Sciatic nerve (tissue), 2 donors: ENCODE results near the gene SMG5. TPM values are rescaled to one million over a fixed set of nuclear protein-coding genes. Genes with fewer than 3 reads are reported as not detected.

Source experiments
- ATAC-seq: fragments of 200-7000 bp; cut with Tn5 transposase; one replicate; pipeline ENCODE4 v1.9.1; 2020; ENCODE audit warnings: mild to moderate bottlenecking, moderate library complexity
- DNase-seq: peaks from one replicate; pipeline ENCODE4 v3.0.0-alpha.2; 2020; ENCODE audit warnings: low spot score
- intact Hi-C: fragments of 100-400 bp; cut with DNase I; formaldehyde crosslinking; loops from one replicate; pipeline ENCODE4 v1.14.2; 2022
- total RNA-seq: library from RNA; stranded (reverse); fragmentation: NEBNext Ultra II Directional; extraction: Animal tissue kit (Norgen Biotek cat#: 25700); gene quantifications from one replicate; pipeline ENCODE4 v1.2.1, GENCODE V29; 2021
- donor health status: DM: no; HTN: no; CAD: no.
- donor health status: DM: no; HTN: no; CAD: no.

Gene SMG5
- total RNA-seq, 1 donor from 2014 or later = 64.0 TPM

DNA sequence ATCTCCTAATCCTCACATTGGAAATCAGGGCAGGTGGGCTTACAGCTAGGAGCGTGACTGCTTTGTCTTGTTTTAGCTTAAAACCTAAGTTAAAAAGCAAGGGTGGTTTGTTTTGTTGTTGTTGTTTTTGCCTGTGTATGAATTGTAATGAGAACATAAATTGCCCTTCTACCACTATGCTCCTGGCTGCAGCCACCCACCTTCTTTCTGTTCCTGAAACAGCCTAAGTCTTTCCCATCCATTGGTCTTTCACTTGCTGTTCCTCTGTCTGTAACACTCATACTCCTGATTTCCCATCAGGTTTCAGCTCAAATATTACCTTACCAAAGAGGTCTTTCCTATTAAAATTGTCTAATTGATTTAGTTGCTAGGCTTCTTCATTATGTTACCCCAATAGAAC lies 896 bp upstream of the SMG5 start:
- DNase-seq = no peak
- intact Hi-C loops = no loop called here
- ATAC-seq = no peak

DNA sequence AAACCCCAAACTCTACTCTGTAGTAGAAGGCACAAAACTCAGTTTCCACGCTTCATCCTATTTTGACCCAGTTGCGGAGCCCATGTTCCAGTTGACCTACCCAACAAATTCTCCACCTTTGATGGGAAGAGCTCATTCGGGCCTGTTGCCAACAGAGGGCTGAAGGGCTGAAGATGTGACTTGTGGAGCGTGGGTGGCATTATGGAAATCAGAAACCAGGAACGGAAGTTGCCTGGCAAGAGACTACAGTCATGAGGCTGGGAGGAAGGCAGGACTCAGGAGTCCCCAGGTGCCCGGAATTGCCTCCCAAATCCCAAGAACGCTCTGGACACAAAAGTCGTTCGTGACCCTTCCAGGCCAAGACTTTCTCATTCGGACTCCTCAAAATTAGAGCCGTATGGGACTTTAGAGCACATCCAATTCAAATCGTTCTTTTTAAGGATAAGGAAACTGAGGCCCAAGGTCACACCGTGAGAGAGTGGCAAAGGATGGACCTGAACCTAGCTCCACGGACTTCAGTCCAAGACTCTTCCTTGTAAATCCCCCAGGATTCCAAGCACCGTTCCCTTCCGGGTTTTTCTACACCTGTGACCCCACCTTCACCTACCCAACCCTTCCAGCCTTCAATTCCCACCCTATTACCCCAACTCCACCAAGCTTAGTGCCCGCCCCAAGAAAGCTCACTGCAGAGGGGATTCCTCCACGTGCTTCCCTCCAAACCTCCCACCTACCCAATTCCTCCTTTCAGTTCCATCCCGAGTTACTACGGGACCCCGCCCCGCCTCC lies 739 bp downstream of the SMG5 start:
- DNase-seq = no peak
- ATAC-seq = no peak
- intact Hi-C loops = no loop called here

DNA sequence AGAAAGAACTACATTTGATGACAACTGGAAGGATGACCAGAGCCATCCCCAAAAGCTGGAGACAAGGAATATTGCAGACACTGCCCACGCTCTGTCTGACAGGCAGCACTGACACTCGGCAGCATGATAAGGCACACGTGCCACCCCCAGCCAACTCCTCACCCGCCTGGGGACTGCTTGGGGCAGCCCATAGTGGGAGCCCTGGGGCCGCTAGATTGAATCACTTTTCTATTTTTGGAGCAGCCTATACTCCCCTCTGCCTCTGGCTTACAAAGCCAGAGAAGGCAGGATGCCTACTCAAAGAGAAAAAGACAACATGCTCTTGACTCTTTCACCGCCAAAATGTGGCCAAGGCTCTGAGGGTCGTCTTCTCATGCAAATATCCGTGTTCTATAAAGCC lies 1.3 kb downstream of the SMG5 start:
- DNase-seq (no peak), ATAC-seq (no peak)
- intact Hi-C loops = no loop called here

DNA sequence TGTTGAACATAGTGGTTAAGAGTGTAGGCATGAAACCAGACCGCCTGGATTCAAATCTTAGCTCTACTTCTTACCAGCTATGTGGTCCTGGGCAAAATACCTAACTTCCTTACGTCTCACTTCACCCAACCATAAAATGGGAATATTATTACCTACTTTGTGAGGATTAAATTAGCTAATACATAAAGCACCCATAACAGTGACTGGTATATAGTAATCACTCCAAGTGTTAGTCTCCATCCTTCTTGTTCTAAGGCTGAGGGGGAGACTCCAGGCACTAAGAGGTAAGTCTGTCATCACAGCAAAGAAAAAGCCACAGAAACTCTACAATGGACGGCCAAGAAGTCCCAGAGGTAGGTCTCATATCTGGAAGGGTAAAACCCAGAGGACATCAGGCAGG lies 2.8 kb downstream of the SMG5 start:
- ATAC-seq (no peak), DNase-seq (no peak)
- intact Hi-C loops = no loop called here

DNA sequence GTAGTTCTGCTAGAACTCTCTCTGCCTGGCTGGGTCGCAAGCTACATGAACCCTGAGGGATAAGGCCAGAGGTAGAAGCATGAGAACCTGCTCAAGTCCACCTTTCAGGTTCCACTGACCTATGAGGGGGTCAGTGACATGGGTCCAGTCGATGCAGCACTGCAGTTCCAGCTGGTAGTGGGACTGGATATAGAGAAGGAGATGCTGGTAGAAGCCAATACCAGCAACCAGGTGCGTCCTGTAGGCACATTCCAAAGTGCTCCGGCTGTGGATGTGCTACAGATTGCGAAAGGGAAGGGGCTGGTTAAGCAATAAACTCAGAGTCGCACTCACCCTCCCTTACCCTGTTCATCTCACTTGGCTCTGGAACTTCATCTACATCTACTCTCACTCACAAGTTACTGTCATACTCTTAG lies 5.7 kb downstream of the SMG5 start:
- intact Hi-C loops = no loop called here
- ATAC-seq (peak; percentile 72), DNase-seq (no peak)

DNA sequence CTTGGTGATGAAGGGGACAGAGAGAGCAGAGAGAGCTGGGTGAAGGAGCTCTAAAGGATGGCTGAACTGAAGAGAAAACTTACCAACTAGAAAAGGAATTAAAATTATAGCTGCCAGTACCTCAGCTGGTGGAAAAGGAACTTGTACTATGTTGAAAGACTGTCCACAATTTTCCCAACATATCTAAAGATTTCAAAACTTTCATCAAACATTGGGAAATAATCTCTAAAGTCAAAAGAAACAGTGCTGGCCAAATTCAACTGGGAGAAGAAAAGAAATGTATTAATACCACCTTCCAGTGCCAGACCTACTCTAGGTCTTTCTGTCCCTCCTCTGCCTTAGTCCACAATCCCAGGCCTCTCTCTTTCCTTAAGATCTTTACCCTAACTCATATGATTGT lies 6.1 kb downstream of the SMG5 start:
- intact Hi-C loops = no loop called here
- no peak for DNase-seq
- ATAC-seq = peak; percentile 79

DNA sequence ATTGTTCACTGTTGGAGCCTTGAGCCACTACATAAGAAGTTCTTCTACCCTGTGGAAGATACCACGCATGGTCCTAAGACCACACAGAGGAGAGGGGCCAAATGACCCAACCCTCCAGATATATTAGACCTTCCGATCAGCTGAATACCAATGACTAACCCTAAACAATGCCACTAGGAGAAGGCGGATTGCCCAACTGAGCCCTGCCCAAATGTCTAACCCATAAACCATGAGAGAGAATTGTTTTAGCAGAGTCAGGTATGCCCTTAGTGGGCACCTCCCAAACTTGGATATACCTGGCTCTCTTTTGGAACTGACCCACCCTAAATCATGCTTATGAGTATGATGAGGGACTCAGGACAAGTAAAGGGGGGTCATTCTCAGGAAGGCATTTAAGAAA lies 12.3 kb downstream of the SMG5 start:
- intact Hi-C loops = no loop called here
- ATAC-seq (no peak), DNase-seq (no peak)

DNA sequence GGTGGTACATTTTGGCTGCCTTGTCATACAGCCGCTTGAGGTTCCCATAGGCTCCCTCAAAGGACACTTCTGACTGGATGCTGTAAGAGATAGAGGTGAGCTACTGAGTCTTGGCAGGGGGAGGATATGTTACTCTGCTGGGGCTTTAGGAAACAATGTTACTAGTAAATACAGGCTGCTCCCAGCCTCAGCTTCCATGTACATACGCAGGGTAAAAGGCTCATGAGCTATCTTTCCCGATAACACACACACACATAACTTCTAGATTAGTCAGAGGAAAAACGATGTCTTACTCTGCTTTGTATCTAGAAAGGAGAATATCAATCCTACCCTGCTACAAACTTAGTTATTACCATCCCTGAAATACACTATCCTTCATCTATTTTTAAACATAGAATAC lies 14.3 kb downstream of the SMG5 start:
- ATAC-seq (no peak), DNase-seq (no peak)
- intact Hi-C loops = no loop called here

DNA sequence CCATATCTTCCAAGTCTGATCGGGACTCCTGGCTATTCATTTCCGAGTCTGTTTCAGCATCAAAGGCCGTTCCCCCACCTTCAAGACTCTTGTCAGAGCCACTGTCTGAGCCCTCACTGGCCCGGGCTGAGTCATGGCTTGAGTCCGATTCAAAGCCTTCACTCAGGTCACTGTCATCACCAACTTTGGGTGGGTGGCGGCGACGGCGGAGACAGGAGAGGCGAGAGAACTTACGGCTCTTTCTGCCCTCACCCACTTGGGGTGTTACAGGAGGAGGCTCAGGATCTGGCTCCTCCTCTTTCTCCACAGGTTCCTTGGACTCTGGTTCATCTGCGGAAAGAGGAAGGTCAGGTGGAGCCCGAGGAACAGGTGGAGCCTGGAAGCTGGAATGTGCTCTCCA lies 16.6 kb downstream of the SMG5 start:
- ATAC-seq (no peak), DNase-seq (no peak)
- intact Hi-C loops = no loop called here

DNA sequence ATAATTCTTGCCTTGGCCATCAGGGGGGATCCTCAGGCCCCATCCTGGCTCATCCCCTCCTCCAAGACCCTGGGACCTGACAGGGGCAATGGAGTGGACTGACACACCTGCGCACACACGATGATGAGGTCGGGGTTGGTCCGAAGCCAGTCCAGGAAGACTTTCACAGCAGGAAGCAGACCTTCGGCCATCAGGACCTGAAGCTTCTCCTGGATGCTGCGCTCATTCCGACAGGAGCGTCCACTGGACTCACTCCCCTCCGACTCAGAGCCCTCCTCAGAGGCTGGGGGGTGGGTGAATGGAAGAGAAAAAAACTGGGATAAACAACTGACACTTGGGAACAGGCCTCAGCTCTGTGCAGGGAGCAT lies 19.4 kb downstream of the SMG5 start:
- intact Hi-C loops = no loop called here
- DNase-seq (no peak), ATAC-seq (no peak)

DNA sequence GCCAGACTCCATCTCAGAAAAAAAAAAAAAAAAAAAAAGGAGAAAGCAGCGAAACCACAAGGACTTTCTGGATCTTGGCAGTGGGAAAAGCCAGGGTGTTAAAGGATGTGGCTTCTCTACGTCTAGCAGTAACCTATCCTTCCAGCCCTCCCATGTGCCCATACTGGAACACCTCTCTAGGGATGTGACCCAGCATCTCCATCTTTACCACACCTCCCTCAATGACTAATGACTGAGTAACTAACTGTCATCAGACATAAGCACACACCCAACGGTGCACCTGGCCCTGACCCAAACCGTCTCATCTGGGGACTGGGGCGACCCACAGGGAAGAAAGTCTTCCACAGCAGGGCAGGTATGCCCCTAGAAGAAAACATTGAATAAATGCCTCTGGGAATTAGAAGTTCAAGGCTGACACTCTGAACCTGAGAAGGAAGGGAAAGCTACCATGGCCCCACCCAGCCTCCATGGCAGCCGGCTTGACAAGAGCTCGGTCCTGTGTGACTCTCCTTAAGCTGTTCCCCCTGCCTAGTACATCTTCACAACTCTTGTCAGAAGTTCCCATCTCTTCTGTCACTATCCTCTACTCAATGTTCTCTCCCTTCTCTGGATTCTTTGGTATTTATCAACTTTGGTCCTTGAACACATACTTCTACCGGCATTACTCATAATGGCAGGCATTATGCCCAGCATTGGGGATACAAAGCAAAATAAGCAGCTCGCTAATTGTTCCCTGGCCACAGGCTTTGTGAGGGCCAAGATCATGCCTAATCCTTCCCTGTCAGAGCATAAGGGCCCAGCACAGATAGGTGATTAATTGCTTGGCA lies 20.0 kb downstream of the SMG5 start:
- intact Hi-C loops = no loop called here
- ATAC-seq (no peak), DNase-seq (no peak)

DNA sequence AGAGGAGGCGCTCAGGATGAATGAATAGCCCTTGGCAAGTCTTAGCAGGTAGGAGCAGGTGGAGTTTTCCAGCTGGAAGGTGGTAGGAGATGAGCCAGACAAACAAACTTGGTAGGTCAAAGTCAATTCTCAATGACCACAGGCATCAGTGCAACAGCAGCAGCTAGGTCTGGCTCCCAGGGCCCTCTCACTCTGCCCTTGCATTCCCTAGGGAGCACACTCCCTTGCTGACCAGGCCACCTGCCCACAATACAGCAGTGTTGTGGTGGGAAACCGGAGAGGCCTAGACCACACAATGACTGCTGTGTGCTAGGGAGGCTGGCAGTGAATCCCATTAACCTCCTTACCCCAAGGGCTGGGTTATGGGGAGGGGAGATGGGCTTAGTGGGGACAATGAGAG lies 21.7 kb downstream of the SMG5 start:
- intact Hi-C loops = no loop called here
- ATAC-seq (peak; percentile 28), DNase-seq (no peak)

DNA sequence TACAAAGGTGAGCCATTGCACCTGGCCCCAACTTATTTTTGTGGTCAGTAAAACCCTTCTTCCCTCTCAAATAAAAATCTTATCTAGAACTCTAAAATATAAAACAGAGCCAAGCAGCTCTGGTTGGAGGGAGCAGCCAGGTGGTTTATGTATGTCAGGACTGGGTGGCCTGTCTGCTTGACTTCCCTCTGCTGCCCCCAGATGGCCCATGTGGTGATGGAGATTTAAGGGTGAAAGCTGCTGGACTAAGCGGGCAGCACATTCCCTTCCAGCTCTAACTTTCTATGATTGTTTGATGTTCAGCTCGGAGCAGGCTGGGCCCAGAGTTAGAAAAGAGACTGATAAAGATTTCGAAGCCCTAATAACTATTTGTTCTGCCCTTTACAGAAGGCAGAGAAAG lies 22.8 kb downstream of the SMG5 start:
- intact Hi-C loops = no loop called here
- ATAC-seq (no peak), DNase-seq (no peak)

DNA sequence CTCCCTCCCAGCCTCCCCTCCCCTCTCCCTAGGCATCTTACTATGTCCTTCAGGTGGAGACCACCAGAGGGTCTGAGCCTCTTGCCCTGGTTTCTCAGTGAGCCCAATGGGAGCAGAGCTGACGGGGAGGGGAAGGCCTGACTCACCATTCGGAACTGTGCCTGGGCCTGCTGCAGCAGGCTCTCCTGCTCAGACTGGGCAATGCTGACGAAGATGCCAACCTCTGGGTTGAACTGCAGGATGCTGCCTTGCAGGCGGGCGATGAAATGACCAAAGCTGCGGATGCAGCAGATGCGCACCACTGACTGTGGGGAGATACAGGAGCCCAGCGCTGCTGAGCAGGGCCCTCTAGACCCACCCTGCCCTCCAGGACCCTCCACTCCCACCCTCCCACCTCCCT lies 23.8 kb downstream of the SMG5 start:
- no peak for DNase-seq
- intact Hi-C loops = no loop called here
- no peak for ATAC-seq

DNA sequence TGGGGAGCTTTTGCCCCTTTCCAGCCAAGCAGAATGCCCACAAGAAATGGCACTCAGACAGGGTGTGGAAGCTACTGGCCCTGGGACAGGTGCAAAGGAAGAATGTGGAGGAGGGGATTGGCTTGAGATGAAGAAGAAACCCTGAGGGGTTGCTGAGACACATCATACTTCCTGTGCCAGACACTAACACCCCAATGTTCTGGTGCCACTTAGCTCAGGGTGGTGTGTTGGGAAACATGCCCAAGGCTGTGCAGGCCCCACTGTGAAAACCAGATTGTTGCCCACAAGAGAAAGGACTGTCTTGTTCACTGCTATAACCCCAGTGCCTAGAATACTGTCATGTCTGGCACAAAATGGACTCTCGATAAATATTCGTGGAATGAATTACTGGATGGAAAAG lies 24.9 kb downstream of the SMG5 start:
- intact Hi-C loops = no loop called here
- no peak for DNase-seq
- no peak for ATAC-seq

DNA sequence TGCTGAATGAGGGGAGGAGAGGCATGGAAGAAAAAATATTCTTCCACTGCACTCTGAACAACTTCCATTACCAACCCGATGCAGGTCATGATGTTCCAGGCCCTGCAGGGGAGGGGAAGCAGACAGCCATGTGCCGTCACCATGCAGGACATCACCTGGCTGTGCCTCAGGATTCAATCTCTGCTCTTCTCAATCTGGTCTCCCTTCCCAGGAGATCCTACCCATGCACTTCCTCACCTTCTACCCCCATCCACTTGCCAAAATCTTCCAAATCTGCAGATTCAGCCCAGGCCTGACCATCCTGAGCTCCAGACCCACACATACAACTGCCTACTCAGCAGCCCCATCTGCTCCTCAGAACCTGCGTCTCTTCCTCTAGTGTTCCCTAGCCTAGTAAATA lies 29.0 kb downstream of the SMG5 start:
- DNase-seq (no peak), ATAC-seq (no peak)
- intact Hi-C loops = no loop called here

DNA sequence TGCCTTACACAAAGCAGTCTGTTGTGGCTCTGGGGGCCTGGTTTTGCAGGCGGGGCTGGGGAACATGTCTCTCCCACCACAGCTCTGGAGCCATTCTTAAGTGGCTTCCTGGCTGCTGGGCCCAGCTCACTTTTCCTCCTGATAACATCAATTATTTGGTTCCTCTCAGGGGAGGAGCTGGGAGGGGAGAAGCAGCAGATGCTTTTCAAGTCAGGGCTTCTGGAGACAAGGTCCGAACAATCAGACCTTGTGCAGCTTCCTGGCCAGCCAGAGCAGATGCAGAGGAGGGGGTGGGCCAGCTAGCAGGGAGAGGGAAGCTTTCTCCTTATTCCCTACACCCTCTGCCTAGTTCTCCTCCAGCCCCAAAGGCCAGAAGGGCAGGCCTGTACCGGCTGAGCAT lies 31.1 kb downstream of the SMG5 start:
- ATAC-seq = no peak
- intact Hi-C loops = no loop called here
- DNase-seq = no peak

DNA sequence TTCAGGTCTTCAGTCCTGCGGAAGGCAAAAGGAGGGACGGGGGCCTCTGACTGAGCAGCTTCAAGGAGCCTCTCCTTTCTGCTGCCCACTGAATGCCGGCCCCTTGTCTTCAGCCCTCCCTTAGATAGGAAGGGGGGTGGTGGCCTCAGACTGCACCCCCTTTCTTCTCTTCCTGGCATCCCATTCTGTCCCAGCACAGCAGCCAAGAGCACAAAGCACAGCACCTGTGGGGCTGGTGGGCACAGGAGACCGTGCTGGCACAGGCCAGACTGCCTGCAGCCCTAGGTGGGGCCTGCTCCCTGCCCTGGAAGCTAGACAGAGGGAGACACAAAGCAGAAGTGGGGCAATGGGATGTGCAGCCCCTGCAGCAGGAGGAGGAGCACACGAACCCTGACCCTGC lies 33.0 kb downstream of the SMG5 start:
- no peak for DNase-seq
- ATAC-seq = no peak
- intact Hi-C loops = no loop called here

DNA sequence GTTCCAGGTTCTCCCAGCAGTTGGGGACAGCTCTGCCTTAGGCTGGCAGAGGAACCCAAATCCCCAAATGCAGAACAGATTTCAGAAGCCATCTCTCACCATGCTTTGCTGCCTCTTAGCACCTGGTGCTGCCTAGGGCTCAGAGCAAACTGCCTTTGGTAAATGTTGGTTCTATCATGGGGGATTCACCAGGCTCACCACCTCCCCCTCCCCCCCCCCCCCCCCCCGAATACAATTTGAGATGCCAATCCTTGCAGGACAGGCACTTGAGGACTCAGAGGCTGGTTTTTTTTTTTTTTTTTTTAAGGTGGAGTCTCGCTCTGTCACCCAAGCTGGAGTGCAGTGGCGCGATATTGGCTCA lies 34.3 kb downstream of the SMG5 start:
- intact Hi-C loops = no loop called here

DNA sequence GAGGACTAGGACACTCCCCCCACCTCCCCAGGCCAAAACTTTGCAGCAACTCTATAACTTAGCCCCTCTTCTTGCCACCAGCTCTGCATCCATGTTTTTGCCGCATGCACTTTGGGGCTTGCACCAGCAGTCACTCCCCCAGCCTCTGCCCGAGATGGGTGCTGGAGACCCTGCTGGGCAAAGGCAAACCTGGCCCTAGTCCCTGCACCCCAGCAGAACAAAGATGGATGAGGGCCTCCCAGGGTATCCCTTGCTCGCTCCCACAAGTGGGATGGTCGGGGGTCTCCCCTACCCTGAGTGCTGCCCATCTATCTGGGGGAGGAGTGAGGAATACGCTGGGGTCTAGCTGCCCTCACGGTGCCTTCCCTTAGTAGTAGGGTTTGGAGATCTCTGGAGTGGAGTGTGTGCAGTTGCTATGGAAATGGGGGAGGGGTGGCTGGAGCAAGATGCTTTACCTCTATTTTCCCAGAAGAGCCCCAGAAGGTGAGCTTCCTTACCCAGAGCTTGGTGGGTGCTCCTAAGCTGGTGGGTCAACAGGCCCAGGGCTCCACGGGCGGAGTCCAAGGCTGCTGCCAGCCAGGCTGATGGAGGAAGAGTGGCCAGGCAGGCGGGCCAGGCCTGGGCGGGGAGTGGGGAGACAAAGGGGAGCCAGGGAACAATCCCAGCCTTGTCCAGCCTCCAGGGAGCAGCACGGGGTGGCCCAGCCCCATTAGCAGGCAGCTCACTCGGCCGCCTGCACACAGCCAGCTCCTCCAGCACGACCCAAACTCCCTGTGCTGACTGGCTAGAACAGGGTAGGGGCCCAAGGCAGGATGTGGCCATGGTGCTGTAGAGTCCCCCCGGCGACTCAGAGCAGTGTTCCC lies 34.9 kb downstream of the SMG5 start, which contains the start of gene PAQR6:
Gene PAQR6 (minus strand): TSS at position 597 of the 863 bp plus-strand sequence. CDS start 1,325 bp downstream, outside the sequence.
- DNase-seq (peak; percentile 83), ATAC-seq (peak; percentile 67)
- intact Hi-C loops = no loop called here

More for the DNA sequence above, 34.3 kb downstream of the SMG5 start:
- ATAC-seq (no peak), DNase-seq (no peak)
